Right lobe of liver (tissue), 6 donors: Measurements from ENCODE around the gene GLS2. TPM values are rescaled to one million over a fixed set of nuclear protein-coding genes. Genes with fewer than 3 reads are reported as not detected.

ENCODE experiments used
- ATAC-seq, 4 donors: fragments of 200-7000 bp; cut with Tn5 transposase; one replicate each; pipeline ENCODE4 v1.9.1; 2020; ENCODE audit warnings: mild to moderate bottlenecking in 4 of 4, moderate library complexity in 4 of 4
- DNase-seq, 3 donors: peaks; one replicate each; pipeline ENCODE4 v3.0.0-alpha.2; 2020
- H3K27ac ChIP-seq, 3 donors: fragments of 200-600 bp; one replicate each; pipeline ENCODE4 v1.8.0; 2022
- H3K27me3 ChIP-seq, 2 donors: fragments of 200-600 bp; one replicate each; pipeline ENCODE4 v1.8.0; 2022
- H3K36me3 ChIP-seq, 4 donors: fragments of 200-600 bp; sonication (generic) in 1 of 4; one replicate each; pipeline versions ENCODE4 v1.5.1 to v1.8.0; 2017 to 2022; ENCODE audit warnings: control low read depth in 1 of 4
- H3K4me1 ChIP-seq, 4 donors: fragments of 200-600 bp; sonication (generic) in 1 of 4; one replicate each; pipeline versions ENCODE4 v1.5.1 to v1.8.0; 2017 to 2022; ENCODE audit warnings: control low read depth in 1 of 4
- H3K4me3 ChIP-seq, 3 donors: fragments of 200-600 bp; one replicate each; pipeline ENCODE4 v1.8.0; 2022
- H3K9me3 ChIP-seq, 4 donors: fragments of 200-600 bp; sonication (generic) in 1 of 4; one replicate each; pipeline versions ENCODE4 v1.5.1 to v1.8.0; 2017 to 2022; ENCODE audit warnings: control low read depth in 1 of 4
- CTCF ChIP-seq, 4 donors: fragments of 200-600 bp in 3 of 4; fragments of 450-650 bp in 1 of 4; IDR thresholded peaks; one replicate each; pipeline versions ENCODE4 v1.5.1 to v1.8.0; 2016 to 2022; ENCODE audit warnings: antibody characterized with exemption in 4 of 4, mild to moderate bottlenecking in 2 of 4
- POLR2A ChIP-seq: fragments of 450-650 bp; IDR thresholded peaks from one replicate; pipeline ENCODE4 v1.6.1; 2017; ENCODE audit warnings: antibody characterized with exemption, mild to moderate bottlenecking
- WGBS: methylation state at CpG from one replicate; pipeline ENCODE4 v1.1.6; 2018; ENCODE audit warnings: low coverage, low lambda C conversion rate; ENCODE audit not compliant: insufficient coverage; ENCODE audit errors: missing lambda C conversion rate; 5-methylcytosine and 5-hydroxymethylcytosine counted together
- intact Hi-C, 2 donors: fragments of 100-400 bp; cut with DNase I; formaldehyde crosslinking; loops; one replicate each; pipeline versions ENCODE4 v1.11.2 to v1.14.1; 2022
- total RNA-seq, 6 experiments: library from RNA; depleted of rRNA in 2 of 6; stranded (reverse); fragments of >200 nt in 2 of 6; fragmentation: NEBNext Ultra II Directional in 3 of 6; extraction: Animal tissue kit (Norgen Biotek cat#: 25700) in 3 of 6; gene quantifications; one replicate each; pipeline versions ENCODE4 v1.1.0 to v1.2.4, GENCODE V29; 2016 to 2023
- donor health status: DM: no; HTN: yes; CAD: no.
- donor health status: DM: no; HTN: no; CAD: no.
- donor health status: DM: no; HTN: no; CAD: no.
- donor health status: DM: no; HTN: yes; CAD: no.
- donor health status: DM: no; HTN: yes; CAD: no.

Gene GLS2
- total RNA-seq, 6 experiments from 2014 or later, result 37.2 to 267 (median 72.7) TPM

- no peaks in the 10 kb centered on the region for H3K27me3 ChIP-seq
- H3K36me3 ChIP-seq, result no peaks in the 10 kb centered on the region
- WGBS, result no CpG with 5 or more reads among the region's 1 CpG
- no peak overlapping the region for H3K4me3 ChIP-seq
- TF ChIP-seq CTCF (IDR thresholded peaks at IDR 0.05) (no peak), POLR2A (no peak)
- no peak for DNase-seq
- H3K27ac ChIP-seq, result no peak overlapping the region
- H3K4me1 ChIP-seq, result no peaks in the 10 kb centered on the region
- no peak for ATAC-seq
- intact Hi-C loops, result no loop called here
- H3K9me3 ChIP-seq, result no peaks in the 10 kb centered on the region
These were observed 40.9 kb upstream of the GLS2 start for GRCh38 chr12:56528846-56529245.

DNA sequence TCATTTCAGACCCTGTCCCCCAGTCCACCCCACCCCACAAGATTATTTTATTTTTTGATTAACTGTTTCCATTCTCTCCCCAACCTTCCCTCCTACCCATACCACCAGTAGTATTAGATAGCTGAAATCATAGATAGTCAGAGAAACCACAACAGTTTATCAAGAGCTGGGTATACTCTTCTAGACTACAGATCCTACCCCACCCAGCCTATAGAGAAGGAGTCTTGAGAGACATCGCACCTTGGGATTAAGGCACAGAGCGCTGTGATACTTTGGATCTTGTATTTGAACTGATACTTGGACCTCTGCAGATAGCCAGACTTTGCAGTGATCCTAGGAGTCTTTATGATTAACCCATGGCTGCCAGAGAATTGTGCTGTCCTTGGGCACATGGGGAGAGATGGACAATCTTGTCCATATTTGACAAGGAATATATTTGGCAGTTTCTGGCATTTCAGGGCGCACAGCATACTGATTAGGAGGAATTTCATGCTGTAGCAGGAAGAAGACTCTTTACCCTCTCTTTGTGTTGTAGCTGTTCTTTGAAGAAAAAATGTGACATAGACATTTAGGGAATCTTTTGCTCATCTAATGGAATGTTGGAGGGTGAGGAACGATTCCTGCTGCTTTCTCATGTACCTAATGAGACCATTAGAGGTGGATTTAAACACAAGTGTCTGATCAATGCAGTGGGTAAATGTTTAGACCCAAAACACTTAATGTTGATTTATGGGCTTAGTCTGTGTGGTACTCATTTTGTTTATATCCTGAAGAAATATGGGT, 34.6 kb upstream of the GLS2 start:
- DNase-seq, result no peak
- Histone ChIP-seq H3K4me3 (peak overlapping the region; percentile 23 to 47 (median 34)), H3K27ac (peak overlapping the region; percentile 50 to 76 (median 66)), H3K36me3 (no peaks in the 10 kb centered on the region), H3K9me3 (no peaks in the 10 kb centered on the region), H3K4me1 (no peaks in the 10 kb centered on the region), H3K27me3 (no peaks in the 10 kb centered on the region)
- ATAC-seq, result peak in 2 of 4 donors; percentile 7 to 10
- TF ChIP-seq POLR2A (no peak), CTCF (IDR thresholded peaks at IDR 0.05) (no peak)
- WGBS, result 34% methylated on average over 4 of the region's 4 CpGs
- intact Hi-C loops, result loop anchor here in 1 of 2 donors (5.0 kb wide), 1 partner anchor 50 kb away; no protein-coding TSS in a partner anchor

DNA sequence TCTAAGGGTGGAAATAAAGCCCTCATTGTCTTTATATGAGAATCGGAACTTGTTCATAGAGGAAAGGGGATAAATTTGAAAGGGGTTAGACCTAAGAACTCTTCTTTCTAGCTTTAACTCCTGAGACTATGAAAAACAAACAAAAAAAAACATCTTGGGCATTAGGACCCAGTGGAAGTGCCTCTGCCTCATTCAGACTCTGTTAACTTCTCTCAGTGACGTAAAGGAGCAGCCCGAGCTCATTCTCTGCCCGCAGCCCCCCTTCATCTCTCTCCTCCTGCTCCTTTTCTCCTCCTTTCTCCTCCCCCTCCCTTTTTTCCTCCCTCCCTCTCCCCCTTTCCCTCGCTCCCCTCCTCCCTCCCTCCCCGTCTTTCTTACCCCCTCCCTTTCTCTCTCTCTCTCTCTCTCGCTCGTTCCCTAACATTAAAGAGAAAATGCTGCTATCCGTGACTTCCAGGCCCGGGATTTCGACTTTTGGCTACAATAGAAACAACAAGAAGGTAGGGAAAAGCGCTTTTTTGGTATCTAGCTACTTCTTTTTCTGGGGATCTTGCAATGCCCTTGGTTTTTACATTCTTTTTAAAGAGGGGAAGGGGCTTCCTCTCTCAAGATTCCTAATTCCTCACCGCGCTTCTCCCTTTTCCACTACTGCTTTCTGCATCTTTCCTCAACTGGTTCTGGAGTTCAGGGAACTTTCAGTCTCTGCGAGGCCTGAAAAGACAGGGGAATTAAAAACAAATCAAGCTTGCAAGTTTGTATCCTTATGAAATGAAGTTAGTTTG, 33.8 kb upstream of the GLS2 start, which contains the start of gene RBMS2:
TSS of gene RBMS2 (plus strand) at position 231 of the 782 bp plus-strand sequence. CDS start at position 435, 204 bp downstream.
- peak; percentile 46 to 70 (median 55) for DNase-seq
- Histone ChIP-seq H3K27me3 (no peaks in the 10 kb centered on the region), H3K4me3 (peak within 1 kb of the TSS; percentile 23 to 47 (median 34)), H3K27ac (peak within 1 kb of the TSS; percentile 50 to 76 (median 71)), H3K4me1 (no peaks in the 10 kb centered on the region), H3K9me3 (no peaks in the 10 kb centered on the region), H3K36me3 (no peaks in the 10 kb centered on the region)
- 13% methylated on average over 15 of the region's 15 CpGs for WGBS
- ATAC-seq, result peak; percentile 88 to 94 (median 94)
- no peak for TF ChIP-seq CTCF (IDR thresholded peaks at IDR 0.05)
- TF ChIP-seq POLR2A, result no peak
- intact Hi-C loops, result loop anchor here in 1 of 2 donors (5.0 kb wide), 1 partner anchor 51 kb away; no protein-coding TSS in a partner anchor

DNA sequence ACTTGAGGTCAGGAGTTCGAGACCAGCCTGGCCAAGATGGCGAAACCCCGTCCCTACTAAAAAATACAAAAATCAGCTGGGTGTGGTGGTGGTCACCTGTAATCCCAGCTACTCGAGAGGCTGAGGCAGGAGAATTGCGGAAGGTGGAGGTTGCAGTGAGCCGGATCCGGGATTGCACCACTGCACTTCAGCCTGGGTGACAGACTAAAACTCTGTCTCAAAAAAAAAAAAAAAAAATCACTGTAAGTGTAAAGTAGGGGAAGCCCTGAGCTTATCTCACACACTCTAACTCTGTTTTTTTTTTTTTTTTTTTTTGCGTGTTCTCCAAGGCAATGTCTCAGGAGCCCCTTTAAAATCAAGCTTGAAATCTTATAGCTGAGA, 33.2 kb upstream of the GLS2 start:
- WGBS, result 52% methylated on average over 7 of the region's 8 CpGs
- Histone ChIP-seq H3K4me1 (no peaks in the 10 kb centered on the region), H3K4me3 (peak overlapping the region; percentile 23 to 47 (median 28)), H3K36me3 (no peaks in the 10 kb centered on the region), H3K9me3 (no peaks in the 10 kb centered on the region), H3K27ac (peak overlapping the region; percentile 13 to 71 (median 35)), H3K27me3 (no peaks in the 10 kb centered on the region)
- intact Hi-C loops, result loop anchor here in 1 of 2 donors (5.0 kb wide), 1 partner anchor 51 kb away; no protein-coding TSS in a partner anchor
- TF ChIP-seq CTCF (IDR thresholded peaks at IDR 0.05) (no peak), POLR2A (no peak)
- ATAC-seq (peak; percentile 26 to 40 (median 32)), DNase-seq (no peak)
